B cell (primary cell): ENCODE measurements around the gene ARHGDIA.

Experiments
- EZH2 ChIP-seq: IDR thresholded peaks from 2 replicates; pipeline ENCODE4 v1.6.1; 2012; ENCODE audit warnings: borderline replicate concordance, low read depth, mild to moderate bottlenecking, moderate library complexity, low read length; ENCODE audit not compliant: insufficient read depth, poor library complexity, severe bottlenecking
- TF ChIP-seq, protein P1 (sequence below): fragments of 200-600 bp; IDR thresholded peaks from one replicate; pipeline ENCODE4 v1.8.0; 2022; ENCODE audit warnings: antibody characterized with exemption, mild to moderate bottlenecking

- TF ChIP-seq, protein P1, sequence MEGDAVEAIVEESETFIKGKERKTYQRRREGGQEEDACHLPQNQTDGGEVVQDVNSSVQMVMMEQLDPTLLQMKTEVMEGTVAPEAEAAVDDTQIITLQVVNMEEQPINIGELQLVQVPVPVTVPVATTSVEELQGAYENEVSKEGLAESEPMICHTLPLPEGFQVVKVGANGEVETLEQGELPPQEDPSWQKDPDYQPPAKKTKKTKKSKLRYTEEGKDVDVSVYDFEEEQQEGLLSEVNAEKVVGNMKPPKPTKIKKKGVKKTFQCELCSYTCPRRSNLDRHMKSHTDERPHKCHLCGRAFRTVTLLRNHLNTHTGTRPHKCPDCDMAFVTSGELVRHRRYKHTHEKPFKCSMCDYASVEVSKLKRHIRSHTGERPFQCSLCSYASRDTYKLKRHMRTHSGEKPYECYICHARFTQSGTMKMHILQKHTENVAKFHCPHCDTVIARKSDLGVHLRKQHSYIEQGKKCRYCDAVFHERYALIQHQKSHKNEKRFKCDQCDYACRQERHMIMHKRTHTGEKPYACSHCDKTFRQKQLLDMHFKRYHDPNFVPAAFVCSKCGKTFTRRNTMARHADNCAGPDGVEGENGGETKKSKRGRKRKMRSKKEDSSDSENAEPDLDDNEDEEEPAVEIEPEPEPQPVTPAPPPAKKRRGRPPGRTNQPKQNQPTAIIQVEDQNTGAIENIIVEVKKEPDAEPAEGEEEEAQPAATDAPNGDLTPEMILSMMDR: no peak
- no peak for TF ChIP-seq EZH2
These were observed 24.3 kb upstream of the ARHGDIA start for GRCh38 chr17:81895400-81895799.
